H1 (cell line): ENCODE data around the gene CKAP2L. TPM values are rescaled to one million over a fixed set of nuclear protein-coding genes. Genes with fewer than 3 reads are reported as not detected.
A peak's percentile ranks its signal among the peaks of the same experiment; 100 is the strongest.

Source experiments
- CTCF ChIA-PET: fragments of 300-600 bp; sonication (Branson Sonifier 250); formaldehyde crosslinking; loops from one replicate; lab custom pipeline; 2021; ENCODE audit not compliant: partially characterized antibody; lab: Charles Lee
- POLR2A ChIA-PET: fragments of 300-600 bp; sonication (Branson Sonifier 250); formaldehyde crosslinking; loops from one replicate; lab custom pipeline; 2021; ENCODE audit warnings: inconsistent platforms; ENCODE audit not compliant: partially characterized antibody; lab: Charles Lee
- DNase-seq, 2 experiments: peaks; one replicate each; pipeline versions ENCODE4 v3.0.0 to v3.0.0-alpha.2; 2010 to 2022; ENCODE audit warnings: low spot score in 2 of 2, low read depth in 1 of 2, mixed read lengths in 1 of 2
- FAIRE-seq: peaks from 2 replicates; lab custom pipeline; 2011; peaks lifted over from hg19 to GRCh38; lab: Jason Lieb, UNC
- H2AFZ ChIP-seq: 2 replicates; pipeline ENCODE4 v1.8.1; 2012; ENCODE audit warnings: low read length, inconsistent platforms
- H2AK5ac ChIP-seq: 2 replicates; pipeline ENCODE4 v1.6.1; 2013; ENCODE audit warnings: low read depth, low read length
- H2BK120ac ChIP-seq: replicated peaks from 2 replicates; pipeline ENCODE3; 2013; ENCODE audit warnings: low read depth, low read length, inconsistent platforms
- H2BK12ac ChIP-seq: 2 replicates; pipeline ENCODE4 v1.6.1; 2013; ENCODE audit warnings: low read depth, low read length
- H2BK15ac ChIP-seq: 2 replicates; pipeline ENCODE4 v1.6.1; 2013; ENCODE audit warnings: low read length
- H2BK20ac ChIP-seq: 2 replicates; pipeline ENCODE4 v1.6.1; 2013; ENCODE audit warnings: low read length
- H2BK5ac ChIP-seq: 2 replicates; pipeline ENCODE4 v1.6.1; 2013; ENCODE audit warnings: low read depth, low read length
- H3K14ac ChIP-seq: 2 replicates; pipeline ENCODE4 v1.6.1; 2013; ENCODE audit warnings: inconsistent platforms; ENCODE audit not compliant: insufficient read length
- H3K18ac ChIP-seq: 2 replicates; pipeline ENCODE4 v1.6.1; 2013; ENCODE audit warnings: low read length; ENCODE audit errors: extremely low read depth
- H3K23ac ChIP-seq: 2 replicates; pipeline ENCODE4 v1.6.1; 2013; ENCODE audit warnings: inconsistent platforms; ENCODE audit not compliant: insufficient read length
- H3K23me2 ChIP-seq: 2 replicates; pipeline ENCODE4 v1.6.1; 2013; ENCODE audit warnings: low read depth, low read length
- H3K27ac ChIP-seq: 2 replicates; pipeline ENCODE4 v1.6.1; 2011; ENCODE audit warnings: low read depth, low read length, inconsistent platforms
- H3K27me3 ChIP-seq, 4 experiments: replicated peaks in 1 of 4; 1 replicate in 1 of 4; 2 replicates in 3 of 4; pipeline versions ENCODE4 v1.6.1 to v1.8.1; 2011 to 2013; ENCODE audit warnings: low read length in 3 of 4, mild to moderate bottlenecking in 3 of 4, inconsistent platforms in 2 of 4, mixed read lengths in 2 of 4, moderate library complexity in 1 of 4; ENCODE audit not compliant: control insufficient read depth in 3 of 4, insufficient read depth in 3 of 4; ENCODE audit errors: extremely low read depth in 1 of 4
- H3K36me3 ChIP-seq, 4 experiments: 2 replicates each; pipeline versions ENCODE4 v1.6.1 to v1.8.1; 2011 to 2013; ENCODE audit warnings: mild to moderate bottlenecking in 4 of 4, low read length in 3 of 4, moderate library complexity in 2 of 4, control low read depth in 1 of 4, inconsistent platforms in 1 of 4; ENCODE audit not compliant: insufficient read depth in 4 of 4, control insufficient read depth in 2 of 4
- H3K4ac ChIP-seq: replicated peaks from 2 replicates; pipeline ENCODE3; 2013; ENCODE audit warnings: low read length, low read depth, mixed read lengths, inconsistent platforms; ENCODE audit not compliant: insufficient read length
- H3K4me1 ChIP-seq, 4 experiments: replicated peaks in 1 of 4; 1 replicate in 1 of 4; 2 replicates in 3 of 4; pipeline versions ENCODE4 v1.6.1 to v1.8.1; 2011 to 2013; ENCODE audit warnings: low read length in 3 of 4, inconsistent platforms in 2 of 4, mixed read lengths in 1 of 4; ENCODE audit not compliant: insufficient read depth in 4 of 4, control insufficient read depth in 3 of 4
- H3K4me2 ChIP-seq, 2 experiments: 2 replicates each; pipeline versions ENCODE4 v1.6.1 to v1.8.1; 2011 to 2013; ENCODE audit warnings: low read depth in 2 of 2, low read length in 2 of 2, control low read depth in 1 of 2, inconsistent platforms in 1 of 2, mild to moderate bottlenecking in 1 of 2; ENCODE audit not compliant: insufficient read depth in 1 of 2
- H3K4me3 ChIP-seq, 4 experiments: fragments of 200-600, 300-600 bp in 1 of 4; sonication (generic), shearing (Covaris generic), sonication (Bioruptor Twin) in 1 of 4; 2 replicates each; pipeline versions ENCODE4 v1.5.1 to v1.8.1; 2011 to 2016; ENCODE audit warnings: low read length in 4 of 4, low read depth in 3 of 4, control low read depth in 2 of 4, inconsistent platforms in 2 of 4, mild to moderate bottlenecking in 2 of 4, mixed read lengths in 1 of 4, moderate library complexity in 1 of 4; ENCODE audit not compliant: insufficient read depth in 2 of 4; ENCODE audit errors: extremely low read depth in 1 of 4
- H3K56ac ChIP-seq: replicated peaks from 2 replicates; pipeline ENCODE3; 2013; ENCODE audit warnings: low read depth, mild to moderate bottlenecking, mixed read lengths, low read length, inconsistent platforms; ENCODE audit not compliant: insufficient read length
- H3K79me1 ChIP-seq: 2 replicates; pipeline ENCODE4 v1.6.1; 2013; ENCODE audit warnings: low read depth, low read length, control low read depth
- H3K79me2 ChIP-seq, 2 experiments: 2 replicates each; pipeline versions ENCODE4 v1.6.1 to v1.8.1; 2012 to 2013; ENCODE audit warnings: low read length in 2 of 2, mild to moderate bottlenecking in 2 of 2, inconsistent platforms in 1 of 2; ENCODE audit not compliant: insufficient read depth in 2 of 2, control insufficient read depth in 1 of 2
- H3K9ac ChIP-seq, 4 experiments: replicated peaks in 1 of 4; 1 replicate in 1 of 4; 2 replicates in 3 of 4; pipeline versions ENCODE4 v1.6.1 to v1.8.1; 2011 to 2013; ENCODE audit warnings: low read depth in 3 of 4, low read length in 3 of 4, control low read depth in 2 of 4, mild to moderate bottlenecking in 2 of 4, moderate library complexity in 2 of 4, inconsistent platforms in 1 of 4; ENCODE audit errors: extremely low read depth in 1 of 4
- H3K9me3 ChIP-seq, 2 experiments: 2 replicates each; pipeline versions ENCODE4 v1.6.1 to v1.8.1; 2012 to 2013; ENCODE audit warnings: mild to moderate bottlenecking in 2 of 2, moderate library complexity in 2 of 2, control low read depth in 1 of 2, inconsistent platforms in 1 of 2, low read depth in 1 of 2, low read length in 1 of 2, mixed read lengths in 1 of 2; ENCODE audit not compliant: insufficient read depth in 2 of 2
- H4K20me1 ChIP-seq, 2 experiments: replicated peaks in 1 of 2; 2 replicates each; pipeline versions ENCODE3 to v1.8.1; 2011 to 2013; ENCODE audit warnings: inconsistent platforms in 2 of 2, low read length in 2 of 2, mild to moderate bottlenecking in 1 of 2; ENCODE audit not compliant: insufficient read depth in 2 of 2, control insufficient read depth in 1 of 2
- H4K5ac ChIP-seq: 2 replicates; pipeline ENCODE4 v1.6.1; 2013; ENCODE audit warnings: low read length, low read depth, mixed read lengths, inconsistent platforms; ENCODE audit not compliant: insufficient read length
- H4K8ac ChIP-seq: 2 replicates; pipeline ENCODE4 v1.8.0; 2013; ENCODE audit warnings: mild to moderate bottlenecking, moderate library complexity, low read length, inconsistent platforms; ENCODE audit not compliant: insufficient read depth; ENCODE audit errors: extremely low read depth
- H4K91ac ChIP-seq: replicated peaks from 2 replicates; pipeline ENCODE3; 2013; ENCODE audit warnings: low read length, mixed read lengths, inconsistent platforms; ENCODE audit not compliant: insufficient read length
- CTCF ChIP-seq, 3 experiments: IDR thresholded peaks; 1 replicate in 2 of 3; 2 replicates in 1 of 3; pipeline versions ENCODE4 v1.5.1 to v1.6.1; 2011; ENCODE audit warnings: low read length in 3 of 3, mild to moderate bottlenecking in 3 of 3, inconsistent platforms in 2 of 3, low read depth in 1 of 3, moderate library complexity in 1 of 3; ENCODE audit not compliant: insufficient read depth in 1 of 3; ENCODE audit errors: control extremely low read depth in 1 of 3
- WGBS, 2 experiments: shearing (Covaris generic) in 1 of 2; methylation state at CpG; one replicate each; pipeline versions ENCODE4 v1.1.6 to v1.1.7; 2013 to 2015; ENCODE audit warnings: low lambda C conversion rate in 2 of 2, mixed read lengths in 2 of 2, inconsistent platforms in 1 of 2, low coverage in 1 of 2, missing lambda C conversion rate in 1 of 2; ENCODE audit not compliant: insufficient replicate concordance in 2 of 2, insufficient coverage in 1 of 2, insufficient read length in 1 of 2; ENCODE audit errors: extremely low coverage in 1 of 2, missing lambda C conversion rate in 1 of 2; 5-methylcytosine and 5-hydroxymethylcytosine counted together
- polyA plus RNA-seq, 7 experiments: library from polyadenylated mRNA; depleted of rRNA in 3 of 7; stranded (reverse) in 5 of 7; unstranded in 2 of 7; fragments of >200 nt in 5 of 7; fragments of 200-250 nt in 2 of 7; gene quantifications; 1 replicate in 5 of 7; 2 replicates in 1 of 7; 4 replicates in 1 of 7; pipeline versions ENCODE4 v1.2.1 to v1.2.3, GENCODE V29; 2011 to 2013; ENCODE audit warnings: missing spikeins in 2 of 7, mixed read lengths in 2 of 7
- total RNA-seq: library from RNA; stranded (reverse); fragmentation: NEBNext Ultra II Directional; extraction: Animal tissue kit (Norgen Biotek cat#: 25700); gene quantifications from 2 replicates; pipeline ENCODE4 v1.2.1, GENCODE V29; 2021

Gene CKAP2L
- total and polyA plus RNA-seq, 2 of the 8 experiments (the other 6 are each of a cell fraction or from before 2014, with no cell fraction given), result 2.5 to 20.7 TPM

GRCh38 chr2:112765251-112765650 is 842 bp upstream of the CKAP2L start:
- POLR2A ChIA-PET, result no interaction called here
- WGBS, 2 experiments, result 79% methylated on average over 4 of the region's 4 CpGs; no CpG with 5 or more reads in 1 of the 2 experiments
- Histone ChIP-seq H2BK12ac (no peak overlapping the region), H3K27me3 (no peaks in the 10 kb centered on the region), H4K5ac (no peak overlapping the region), H2AK5ac (no peak overlapping the region), H3K79me2 (peaks cover 0 to 8% of the 10 kb centered on the region in 2 experiments; a peak in 1 of 4 replicates), H2BK120ac (no peak overlapping the region), H3K27ac (no peak overlapping the region), H2BK20ac (no peak overlapping the region), H3K9ac (no peak overlapping the region), H3K4me2 (peak overlapping the region; percentile 84 to 98), H3K36me3 (peaks cover 0 to 8% (median 3%) of the 10 kb centered on the region in 4 experiments; a peak in 2 of 8 replicates), H3K79me1 (peaks cover 4% of the 10 kb centered on the region; the same call in 1 of the 2 replicates), H3K23ac (no peak overlapping the region), H4K91ac (no peak overlapping the region), H3K23me2 (peaks cover 6% of the 10 kb centered on the region), H3K9me3 (no peaks in the 10 kb centered on the region), H3K4me1 (peaks cover 0 to 8% (median 3%) of the 10 kb centered on the region in 4 experiments; a peak in 3 of 7 replicates), H2AFZ (peak overlapping the region; percentile 4; the same call in 1 of the 2 replicates), H3K4me3 (peak overlapping the region; percentile 76 to 91 (median 86); a peak in 5 of 8 replicates), H2BK5ac (no peak overlapping the region), H2BK15ac (no peak overlapping the region), H3K14ac (no peak overlapping the region), H4K20me1 (no peaks in the 10 kb centered on the region), H3K56ac (no peak overlapping the region), H3K4ac (no peak overlapping the region), H4K8ac (no peak overlapping the region), H3K18ac (no peak overlapping the region)
- CTCF ChIA-PET, result interaction anchor here (2.3 kb wide), 1 partner anchor 120 kb away, joined by 9 read pairs; no protein-coding TSS in a partner anchor
- DNase-seq (no peak), FAIRE-seq (no peak)
- TF ChIP-seq CTCF (IDR thresholded peaks at IDR 0.05; ENCODE audit: control extremely low read depth in 1 of 3, insufficient read depth in 1 of 3, low read depth in 1 of 3, low read length in 3 of 3), result no peak
